ENCODE measurements around the gene FLNB. TPM values are rescaled to one million over a fixed set of nuclear protein-coding genes. Genes with fewer than 3 reads are reported as not detected.
A peak's percentile ranks its signal among the peaks of the same experiment; 100 is the strongest.

FLNB gene
- total RNA-seq, 4 donors from 2014 or later: 164 to 258 (median 242) TPM

DNA sequence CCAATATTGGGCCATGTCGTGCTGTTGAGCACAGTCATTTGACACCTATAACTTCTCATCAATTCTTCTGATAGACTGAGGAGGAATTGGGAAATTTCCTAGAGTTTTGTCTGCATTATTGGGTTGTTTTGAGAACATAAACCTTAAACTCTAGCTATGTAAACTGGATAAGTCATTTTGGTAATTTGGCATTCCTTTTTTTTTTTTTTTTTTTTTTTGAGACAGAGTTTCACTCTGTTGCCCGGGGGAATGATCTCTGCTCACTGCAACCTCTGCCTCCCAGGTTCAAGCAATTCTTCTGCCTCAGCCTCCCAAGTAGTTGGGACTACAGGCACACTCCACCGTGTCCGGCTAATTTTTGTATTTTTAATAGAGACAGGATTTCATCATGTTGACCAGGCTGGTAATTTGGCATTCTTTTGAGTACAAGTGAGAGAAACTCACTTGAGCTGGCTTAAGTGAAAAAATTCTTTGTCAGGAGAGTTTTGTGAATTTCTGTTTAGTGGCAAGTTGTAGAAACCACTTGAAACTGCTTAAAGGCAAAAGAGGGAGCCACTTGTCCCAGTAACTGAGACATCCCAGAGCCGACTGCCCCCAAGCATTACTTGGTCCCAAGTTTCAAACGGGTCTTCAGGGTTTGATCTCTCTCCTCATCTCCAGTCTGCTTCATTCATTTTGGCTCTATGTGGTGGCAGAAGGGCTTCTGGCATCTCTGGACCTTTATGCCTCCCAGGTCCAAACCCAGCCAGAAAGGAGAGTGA lies 34.9 kb downstream of the FLNB start:
- TF ChIP-seq, protein P1, sequence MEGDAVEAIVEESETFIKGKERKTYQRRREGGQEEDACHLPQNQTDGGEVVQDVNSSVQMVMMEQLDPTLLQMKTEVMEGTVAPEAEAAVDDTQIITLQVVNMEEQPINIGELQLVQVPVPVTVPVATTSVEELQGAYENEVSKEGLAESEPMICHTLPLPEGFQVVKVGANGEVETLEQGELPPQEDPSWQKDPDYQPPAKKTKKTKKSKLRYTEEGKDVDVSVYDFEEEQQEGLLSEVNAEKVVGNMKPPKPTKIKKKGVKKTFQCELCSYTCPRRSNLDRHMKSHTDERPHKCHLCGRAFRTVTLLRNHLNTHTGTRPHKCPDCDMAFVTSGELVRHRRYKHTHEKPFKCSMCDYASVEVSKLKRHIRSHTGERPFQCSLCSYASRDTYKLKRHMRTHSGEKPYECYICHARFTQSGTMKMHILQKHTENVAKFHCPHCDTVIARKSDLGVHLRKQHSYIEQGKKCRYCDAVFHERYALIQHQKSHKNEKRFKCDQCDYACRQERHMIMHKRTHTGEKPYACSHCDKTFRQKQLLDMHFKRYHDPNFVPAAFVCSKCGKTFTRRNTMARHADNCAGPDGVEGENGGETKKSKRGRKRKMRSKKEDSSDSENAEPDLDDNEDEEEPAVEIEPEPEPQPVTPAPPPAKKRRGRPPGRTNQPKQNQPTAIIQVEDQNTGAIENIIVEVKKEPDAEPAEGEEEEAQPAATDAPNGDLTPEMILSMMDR (IDR thresholded peaks at IDR 0.05): no peak
- TF ChIP-seq POLR2A (IDR thresholded peaks at IDR 0.05): peak in 1 of 2 donors; percentile 41
- no peaks in the 10 kb centered on the region for H3K36me3 ChIP-seq
- no peak overlapping the region for H3K4me3 ChIP-seq (replicated peaks in 1 of 3)
- H3K4me1 ChIP-seq: peaks cover 72 to 83% of the 10 kb centered on the region in 2 donors
- intact Hi-C loops (cut with DNase I): no loop called here
- H3K27ac ChIP-seq: peak overlapping the region; percentile 90 to 96 (median 93)
- 33 to 48% methylated on average over 6 of the region's 6 CpGs for WGBS, 2 donors
- no peaks in the 10 kb centered on the region for H3K9me3 ChIP-seq
- H3K27me3 ChIP-seq: no peaks in the 10 kb centered on the region
- peak; percentile 48 to 63 for DNase-seq

- peaks cover 79 to 85% of the 10 kb centered on the region in 2 donors for H3K4me1 ChIP-seq
- H3K27me3 ChIP-seq: no peaks in the 10 kb centered on the region
- H3K36me3 ChIP-seq: no peaks in the 10 kb centered on the region
- DNase-seq: no peak
- intact Hi-C loops (cut with DNase I): no loop called here
- H3K4me3 ChIP-seq (replicated peaks in 1 of 3): no peak overlapping the region
- H3K9me3 ChIP-seq: no peaks in the 10 kb centered on the region
- 54 to 61% methylated on average over 4 of the region's 4 CpGs for WGBS, 2 donors
- H3K27ac ChIP-seq: peak overlapping the region; percentile 90 to 96 (median 93)
- peak in 1 of 2 donors; percentile 5 for TF ChIP-seq POLR2A (IDR thresholded peaks at IDR 0.05)
- TF ChIP-seq, protein P1 (IDR thresholded peaks at IDR 0.05): no peak
Measured at GRCh38 chr3:58043933-58044332, 35.7 kb downstream of the FLNB start.

GRCh38 chr3:58044691-58045483 lies 36.7 kb downstream of the FLNB start:
- Histone ChIP-seq H3K9me3 (no peaks in the 10 kb centered on the region), H3K4me1 (peaks cover 79 to 85% of the 10 kb centered on the region in 2 donors), H3K4me3 (replicated peaks in 1 of 3) (no peak overlapping the region), H3K27ac (peak overlapping the region; percentile 90 to 96 (median 93)), H3K27me3 (no peaks in the 10 kb centered on the region), H3K36me3 (no peaks in the 10 kb centered on the region)
- no peak for DNase-seq
- intact Hi-C loops (cut with DNase I): no loop called here
- no peak for TF ChIP-seq POLR2A (IDR thresholded peaks at IDR 0.05)
- TF ChIP-seq, protein P1 (IDR thresholded peaks at IDR 0.05): no peak
- 65 to 79% methylated on average over 7 of the region's 7 CpGs for WGBS, 2 donors

GRCh38 chr3:58047826-58048225 lies 39.6 kb downstream of the FLNB start:
- no peaks in the 10 kb centered on the region for H3K36me3 ChIP-seq
- intact Hi-C loops (cut with DNase I): no loop called here
- H3K27me3 ChIP-seq: no peaks in the 10 kb centered on the region
- H3K27ac ChIP-seq: peak overlapping the region; percentile 74 to 96 (median 93)
- peaks cover 81 to 85% of the 10 kb centered on the region in 2 donors for H3K4me1 ChIP-seq
- 70 to 75% methylated on average over 5 of the region's 5 CpGs for WGBS, 2 donors
- no peak overlapping the region for H3K4me3 ChIP-seq (replicated peaks in 1 of 3)
- DNase-seq: no peak
- TF ChIP-seq POLR2A (IDR thresholded peaks at IDR 0.05): no peak
- TF ChIP-seq, protein P1 (IDR thresholded peaks at IDR 0.05): no peak
- H3K9me3 ChIP-seq: no peaks in the 10 kb centered on the region

Data from thyroid gland (tissue), 4 donors.